GM19239 (cell line): ENCODE results near the gene ANXA5.
"Not testable (repeated sequence)": the region's sequence is repeated elsewhere in the genome, so short reads cannot be mapped to it uniquely, and the experiment has no call there.

ENCODE experiments used
- DNase-seq: peaks from one replicate; pipeline ENCODE4 v3.0.0; 2011; ENCODE audit warnings: low spot score; ENCODE audit not compliant: insufficient read length
- FAIRE-seq: peaks from 2 replicates; lab custom pipeline; 2011; peaks lifted over from hg19 to GRCh38; lab: Jason Lieb, UNC

The ANXA5 gene

GRCh38 chr4:121696581-121697461, at the start of gene ANXA5:
ANXA5 (minus strand) TSS chr4:121696980; CDS start chr4:121696589, 391 bp downstream.
- FAIRE-seq, result peak; percentile 45
- peak; percentile 68 for DNase-seq

GRCh38 chr4:121742794-121743193, 46.0 kb upstream of the ANXA5 start:
- no peak for FAIRE-seq
- DNase-seq, result no peak

GRCh38 chr4:121741751-121742150, 45.0 kb upstream of the ANXA5 start:
- no peak for FAIRE-seq
- no peak for DNase-seq

GRCh38 chr4:121740796-121741409, 44.1 kb upstream of the ANXA5 start:
- DNase-seq (no peak), FAIRE-seq (no peak)

GRCh38 chr4:121739575-121739974, 42.8 kb upstream of the ANXA5 start:
- DNase-seq (no peak), FAIRE-seq (no peak)

GRCh38 chr4:121738780-121739535, 42.2 kb upstream of the ANXA5 start:
- DNase-seq, result no peak
- FAIRE-seq, result no peak

GRCh38 chr4:121737846-121738554, 41.2 kb upstream of the ANXA5 start:
- DNase-seq, result no peak
- no peak for FAIRE-seq

- FAIRE-seq, result no peak
- DNase-seq, result no peak
Observed at GRCh38 chr4:121736735-121737351, 40.1 kb upstream of the ANXA5 start.

- FAIRE-seq (no peak), DNase-seq (no peak)
Observed at GRCh38 chr4:121734571-121734970, 37.8 kb upstream of the ANXA5 start.

GRCh38 chr4:121733942-121734341, 37.2 kb upstream of the ANXA5 start:
- no peak for FAIRE-seq
- no peak for DNase-seq

GRCh38 chr4:121729753-121730152, 33.0 kb upstream of the ANXA5 start:
- not testable (repeated sequence) for FAIRE-seq, DNase-seq

- no peak for FAIRE-seq
- DNase-seq, result no peak
Observed at GRCh38 chr4:121728798-121729226, 32.0 kb upstream of the ANXA5 start.

GRCh38 chr4:121728066-121728465, 31.3 kb upstream of the ANXA5 start:
- no peak for DNase-seq
- no peak for FAIRE-seq

GRCh38 chr4:121726642-121727268, 30.0 kb upstream of the ANXA5 start:
- DNase-seq, result peak; percentile 23
- peak; percentile 77 for FAIRE-seq

GRCh38 chr4:121724671-121725070, 27.9 kb upstream of the ANXA5 start:
- DNase-seq (no peak), FAIRE-seq (no peak)

GRCh38 chr4:121721700-121722099, 24.9 kb upstream of the ANXA5 start:
- DNase-seq (no peak), FAIRE-seq (no peak)

GRCh38 chr4:121720109-121720508, 23.3 kb upstream of the ANXA5 start:
- no peak for FAIRE-seq
- DNase-seq, result no peak

- FAIRE-seq (no peak), DNase-seq (no peak)
Observed at GRCh38 chr4:121717680-121718237, 21.0 kb upstream of the ANXA5 start.

GRCh38 chr4:121714548-121714947, 17.8 kb upstream of the ANXA5 start:
- no peak for DNase-seq
- FAIRE-seq, result no peak
